ENCODE measurements around the gene INTS11. TPM values are rescaled to one million over a fixed set of nuclear protein-coding genes. Genes with fewer than 3 reads are reported as not detected.

Gene INTS11
- total RNA-seq, 4 donors from 2014 or later, result 61.5 to 82.0 (median 63.6) TPM

DNA sequence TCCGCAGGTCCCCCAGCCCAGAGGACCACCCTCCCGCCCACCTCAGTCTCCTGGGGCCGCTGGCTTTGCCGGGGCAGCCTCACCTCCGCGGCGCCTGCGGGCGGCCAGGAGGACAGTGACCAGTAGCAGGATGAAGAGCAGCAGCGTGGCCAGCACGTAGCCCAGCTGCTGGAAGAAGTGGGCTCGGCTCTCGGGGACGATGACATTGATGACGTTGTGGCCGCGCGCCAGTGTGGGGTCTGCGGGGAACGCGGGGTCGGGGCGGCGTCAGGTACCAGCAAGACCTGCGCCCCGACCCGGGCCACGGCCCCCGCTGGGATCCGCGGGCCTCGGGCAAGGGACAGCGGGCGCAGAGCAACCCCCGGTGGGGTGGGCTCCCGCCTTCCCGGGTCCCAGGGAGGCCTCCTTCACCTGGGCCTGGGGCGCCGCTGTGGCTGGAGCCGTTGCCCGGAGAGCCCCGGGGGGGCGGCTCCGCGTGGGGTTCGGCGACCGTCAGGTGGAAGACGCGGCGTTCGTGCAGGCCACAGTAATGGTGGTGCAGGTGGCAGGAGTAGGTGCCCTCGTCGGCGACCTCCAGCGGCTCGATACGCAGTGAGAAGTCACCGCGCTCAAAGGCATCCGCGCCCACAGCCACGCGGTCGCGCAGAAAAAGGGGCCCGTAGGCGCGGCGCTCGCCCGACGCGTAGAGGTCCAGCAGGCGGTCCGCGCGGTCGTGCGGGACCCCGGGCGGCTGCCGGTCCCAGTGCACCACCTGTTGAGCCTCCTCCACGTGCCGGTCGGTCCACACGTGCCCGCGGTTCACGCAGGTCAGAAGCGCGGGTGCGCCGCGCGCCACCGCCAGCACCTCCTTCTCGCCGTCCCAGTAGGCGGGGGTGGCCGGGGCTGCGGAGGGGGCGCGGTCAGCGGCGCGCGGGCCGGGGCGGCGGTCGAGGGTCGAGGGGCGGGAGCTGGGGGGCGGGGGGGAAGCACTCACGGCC lies 30.1 kb upstream of the INTS11 start:
- Histone ChIP-seq H3K4me3 (peak overlapping the region in 2 of 4 donors; percentile 50 to 61), H3K27ac (peak overlapping the region in 2 of 4 donors; percentile 88 to 92), H3K36me3 (peaks cover 0 to 23% (median 0%) of the 10 kb centered on the region in 3 donors), H3K27me3 (peaks cover 0 to 77% (median 12%) of the 10 kb centered on the region in 4 donors), H3K4me1 (peaks cover 46 to 84% (median 57%) of the 10 kb centered on the region in 3 donors), H3K9me3 (no peaks in the 10 kb centered on the region)
- WGBS, 2 donors, result 33% methylated on average over 9 of the region's 116 CpGs; no CpG with 5 or more reads in 1 of the 2 donors
- TF ChIP-seq, protein P1, sequence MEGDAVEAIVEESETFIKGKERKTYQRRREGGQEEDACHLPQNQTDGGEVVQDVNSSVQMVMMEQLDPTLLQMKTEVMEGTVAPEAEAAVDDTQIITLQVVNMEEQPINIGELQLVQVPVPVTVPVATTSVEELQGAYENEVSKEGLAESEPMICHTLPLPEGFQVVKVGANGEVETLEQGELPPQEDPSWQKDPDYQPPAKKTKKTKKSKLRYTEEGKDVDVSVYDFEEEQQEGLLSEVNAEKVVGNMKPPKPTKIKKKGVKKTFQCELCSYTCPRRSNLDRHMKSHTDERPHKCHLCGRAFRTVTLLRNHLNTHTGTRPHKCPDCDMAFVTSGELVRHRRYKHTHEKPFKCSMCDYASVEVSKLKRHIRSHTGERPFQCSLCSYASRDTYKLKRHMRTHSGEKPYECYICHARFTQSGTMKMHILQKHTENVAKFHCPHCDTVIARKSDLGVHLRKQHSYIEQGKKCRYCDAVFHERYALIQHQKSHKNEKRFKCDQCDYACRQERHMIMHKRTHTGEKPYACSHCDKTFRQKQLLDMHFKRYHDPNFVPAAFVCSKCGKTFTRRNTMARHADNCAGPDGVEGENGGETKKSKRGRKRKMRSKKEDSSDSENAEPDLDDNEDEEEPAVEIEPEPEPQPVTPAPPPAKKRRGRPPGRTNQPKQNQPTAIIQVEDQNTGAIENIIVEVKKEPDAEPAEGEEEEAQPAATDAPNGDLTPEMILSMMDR (IDR thresholded peaks at IDR 0.05), result no peak
- no peak for TF ChIP-seq POLR2A (IDR thresholded peaks at IDR 0.05)
- no peak for DNase-seq
- intact Hi-C loops (cut with DNase I), result no loop called here

DNA sequence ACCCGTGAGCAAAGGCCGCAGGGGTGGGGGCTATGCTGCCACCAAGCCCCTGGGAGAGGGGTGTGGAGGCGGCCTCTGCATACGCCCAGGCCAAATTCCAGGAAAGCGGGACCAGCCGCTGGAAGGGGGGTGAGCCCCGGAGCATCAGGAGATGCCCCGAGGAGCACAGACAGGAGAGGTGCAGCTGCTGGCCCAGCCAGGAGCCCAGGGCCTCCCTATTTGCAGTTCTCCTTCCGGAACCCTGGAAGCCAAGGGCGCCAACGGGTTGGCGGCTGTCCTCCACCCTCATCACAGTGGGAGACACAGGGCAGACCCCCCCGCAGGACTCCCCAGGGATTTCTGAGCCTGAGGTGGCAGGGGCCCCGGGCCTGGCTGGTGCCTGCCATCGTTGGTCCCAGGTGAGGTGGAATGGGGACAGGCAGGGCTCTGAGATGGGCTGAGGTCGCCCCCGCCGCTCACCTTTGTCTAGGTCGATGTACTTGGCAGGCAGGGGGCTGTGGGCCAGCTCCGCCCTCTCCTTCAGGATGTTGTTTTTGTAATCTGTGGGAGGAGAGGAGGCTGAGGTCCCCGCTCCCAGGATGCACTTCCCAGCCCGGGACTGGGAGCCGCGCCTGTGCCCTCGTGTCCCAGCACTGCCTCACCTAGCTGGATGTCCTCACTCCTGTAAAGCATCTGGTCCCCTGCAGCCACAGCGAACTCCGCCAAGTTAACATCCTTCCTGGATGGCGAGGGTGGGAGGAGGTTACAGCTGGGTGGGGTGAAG lies 29.1 kb upstream of the INTS11 start:
- peaks cover 0 to 67% (median 12%) of the 10 kb centered on the region in 4 donors for H3K27me3 ChIP-seq
- no peak for DNase-seq
- intact Hi-C loops (cut with DNase I), result no loop called here

DNA sequence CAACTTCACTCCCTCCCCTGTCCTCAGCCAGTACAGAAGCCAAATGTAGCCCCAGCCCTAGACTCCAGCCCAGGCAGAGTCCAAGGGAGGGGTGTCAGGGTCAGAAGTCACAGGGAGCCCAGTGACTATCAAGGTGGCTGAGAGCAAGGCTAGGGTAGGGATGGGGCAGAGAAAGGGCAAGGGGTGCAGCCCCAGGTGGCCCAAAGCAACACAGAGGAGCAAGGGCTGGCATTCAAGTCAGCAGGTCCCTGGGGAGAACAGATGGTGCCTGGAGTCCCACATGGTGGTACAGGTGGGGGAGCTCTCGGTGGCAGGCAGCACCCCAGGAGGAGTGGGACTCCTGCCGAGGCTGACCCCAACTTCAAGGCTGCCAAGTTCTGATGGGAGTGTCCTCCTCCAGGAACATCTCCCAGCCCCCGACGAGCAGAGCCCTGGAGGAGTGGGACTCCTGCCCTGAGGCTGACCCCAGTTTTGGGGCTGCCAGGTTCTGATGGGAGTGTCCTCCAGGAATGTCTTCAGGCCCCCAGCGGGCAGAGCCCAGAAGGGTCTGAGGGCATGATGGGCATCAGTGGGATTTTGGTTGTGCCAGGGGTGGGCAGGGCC lies 28.4 kb upstream of the INTS11 start:
- H3K36me3 ChIP-seq, result peaks cover 0 to 23% (median 0%) of the 10 kb centered on the region in 3 donors
- no peaks in the 10 kb centered on the region for H3K9me3 ChIP-seq
- WGBS, 2 donors, result 0% methylated on average over 1 of the region's 5 CpGs; no CpG with 5 or more reads in 1 of the 2 donors
- TF ChIP-seq POLR2A (IDR thresholded peaks at IDR 0.05), result no peak
- TF ChIP-seq, protein P1 (IDR thresholded peaks at IDR 0.05), result no peak
- H3K27me3 ChIP-seq, result peaks cover 0 to 61% (median 12%) of the 10 kb centered on the region in 4 donors
- peak overlapping the region in 1 of 4 donors; percentile 76 for H3K27ac ChIP-seq
- H3K4me1 ChIP-seq, result peaks cover 39 to 74% (median 56%) of the 10 kb centered on the region in 3 donors
- no peak overlapping the region for H3K4me3 ChIP-seq
- no peak for DNase-seq
- intact Hi-C loops (cut with DNase I), result no loop called here

More for the DNA sequence above, 29.1 kb upstream of the INTS11 start:
- WGBS, 2 donors, result 20% methylated on average over 9 of the region's 28 CpGs; no CpG with 5 or more reads in 1 of the 2 donors
- Histone ChIP-seq H3K36me3 (peaks cover 0 to 23% (median 0%) of the 10 kb centered on the region in 3 donors), H3K4me3 (peak overlapping the region in 1 of 4 donors; percentile 61), H3K27ac (no peak overlapping the region), H3K9me3 (no peaks in the 10 kb centered on the region), H3K4me1 (peaks cover 38 to 74% (median 56%) of the 10 kb centered on the region in 3 donors)
- no peak for TF ChIP-seq POLR2A (IDR thresholded peaks at IDR 0.05)
- TF ChIP-seq, protein P1 (IDR thresholded peaks at IDR 0.05), result no peak

DNA sequence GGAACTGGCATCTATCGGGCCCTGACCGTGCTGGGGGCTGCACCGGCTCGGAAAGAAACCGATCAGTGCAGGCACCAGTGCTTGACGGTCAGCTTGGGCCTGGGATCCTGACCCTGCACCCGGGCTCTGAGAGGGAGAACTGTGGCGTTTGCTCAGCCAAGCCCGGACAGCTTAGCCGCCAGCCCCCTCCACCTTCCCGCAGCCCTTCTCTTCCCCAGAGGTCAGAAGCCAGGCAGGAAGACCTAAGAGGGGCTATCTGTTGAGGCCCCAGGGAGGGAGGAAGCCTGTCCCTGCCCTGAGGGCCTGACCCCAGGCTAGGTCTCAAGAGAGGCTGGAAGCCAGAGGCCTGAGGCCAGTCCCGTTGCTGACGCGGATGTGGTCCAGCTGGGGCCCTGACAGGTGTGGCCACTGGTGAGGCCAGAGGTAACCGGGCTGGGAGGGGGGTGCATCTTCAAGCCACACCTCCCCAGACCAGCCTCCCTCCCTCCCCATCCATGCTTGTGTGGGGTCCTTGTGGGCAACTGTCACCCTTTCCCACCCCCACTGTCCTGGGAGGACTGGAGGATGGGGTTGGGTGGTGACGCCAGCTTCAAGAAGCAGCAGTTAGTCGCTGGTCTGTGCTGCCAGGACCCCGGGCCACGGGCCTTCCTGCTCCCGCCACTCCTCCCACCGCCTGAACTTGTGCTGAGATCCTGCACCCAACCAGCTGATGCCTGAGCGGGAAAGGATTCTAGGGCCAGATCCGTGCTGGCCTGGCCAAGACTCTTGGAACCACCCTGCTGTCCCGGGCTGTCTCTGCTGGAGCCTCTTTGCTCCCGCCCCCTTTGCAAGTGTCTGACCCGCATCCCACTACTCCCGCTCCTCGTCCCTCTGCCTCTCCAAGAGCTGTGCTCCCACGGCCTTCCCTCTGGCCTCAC lies 27.3 kb upstream of the INTS11 start:
- peak overlapping the region in 2 of 4 donors; percentile 22 to 32 for H3K4me3 ChIP-seq
- 33 to 57% methylated on average over 9 to 19 of the region's 29 CpGs for WGBS, 2 donors
- H3K36me3 ChIP-seq, result peaks cover 0 to 23% (median 0%) of the 10 kb centered on the region in 3 donors
- TF ChIP-seq, protein P1 (IDR thresholded peaks at IDR 0.05), result no peak
- no peak for TF ChIP-seq POLR2A (IDR thresholded peaks at IDR 0.05)
- H3K27ac ChIP-seq, result peak overlapping the region in 3 of 4 donors; percentile 41 to 76 (median 53)
- H3K4me1 ChIP-seq, result peaks cover 50 to 74% (median 62%) of the 10 kb centered on the region in 3 donors
- H3K9me3 ChIP-seq, result no peaks in the 10 kb centered on the region
- H3K27me3 ChIP-seq, result peaks cover 0 to 49% (median 12%) of the 10 kb centered on the region in 4 donors
- intact Hi-C loops (cut with DNase I), result no loop called here
- DNase-seq, result no peak
